KMS-11 (cell line): Measurements from ENCODE around the gene MKRN1.
"Not testable (repeated sequence)": the region's sequence is repeated elsewhere in the genome, so short reads cannot be mapped to it uniquely, and the experiment has no call there.

Source experiments
- H2AFZ ChIP-seq: fragments of 200-600 bp; sonication (generic); 2 replicates; pipeline ENCODE4 v1.6.1; 2016; ENCODE audit warnings: antibody characterized with exemption, mixed run types, low read depth
- H3K27ac ChIP-seq: fragments of 200-600 bp; sonication (generic); 2 replicates; pipeline ENCODE4 v1.6.1; 2016; ENCODE audit warnings: mild to moderate bottlenecking, mixed run types
- H3K27me3 ChIP-seq: fragments of 200-600 bp; sonication (generic); 2 replicates; pipeline ENCODE4 v1.6.1; 2017; ENCODE audit warnings: mild to moderate bottlenecking, low read depth, mixed run types, moderate library complexity; ENCODE audit not compliant: insufficient read depth
- H3K36me3 ChIP-seq: fragments of 200-600 bp; sonication (generic); 2 replicates; pipeline ENCODE4 v1.6.1; 2017; ENCODE audit warnings: mild to moderate bottlenecking, mixed run types; ENCODE audit not compliant: insufficient read depth
- H3K4me1 ChIP-seq: fragments of 200-600 bp; sonication (generic); 2 replicates; pipeline ENCODE4 v1.6.1; 2016; ENCODE audit warnings: mild to moderate bottlenecking, low read depth, mixed run types; ENCODE audit not compliant: poor library complexity, severe bottlenecking
- H3K4me2 ChIP-seq: fragments of 200-600 bp; sonication (generic); 2 replicates; pipeline ENCODE4 v1.7.0; 2016; ENCODE audit warnings: mild to moderate bottlenecking, mixed run types
- H3K4me3 ChIP-seq: fragments of 200-600 bp; sonication (generic); IDR thresholded peaks from 2 replicates; pipeline ENCODE4 v1.6.1; 2017; ENCODE audit warnings: low read depth, low read length, mixed read lengths; ENCODE audit not compliant: insufficient read depth
- H3K79me2 ChIP-seq: fragments of 200-600 bp; sonication (generic); 2 replicates; pipeline ENCODE4 v1.6.1; 2016; ENCODE audit warnings: low read depth, mixed run types; ENCODE audit not compliant: insufficient read depth
- H3K9ac ChIP-seq: fragments of 200-600 bp; sonication (generic); 2 replicates; pipeline ENCODE4 v1.6.1; 2016; ENCODE audit warnings: mild to moderate bottlenecking, mixed run types
- H4K20me1 ChIP-seq: fragments of 200-600 bp; sonication (generic); 2 replicates; pipeline ENCODE4 v1.6.1; 2016; ENCODE audit warnings: mild to moderate bottlenecking, mixed run types; ENCODE audit not compliant: insufficient read depth
- CTCF ChIP-seq: fragments of 200-600 bp; sonication (generic); conservative IDR thresholded peaks from 2 replicates; pipeline ENCODE4 v1.6.1; 2017; ENCODE audit warnings: low read depth, mild to moderate bottlenecking, antibody characterized with exemption, low read length, moderate library complexity, mixed read lengths

Gene MKRN1

GRCh38 chr7:140425718-140426117 is 53.6 kb downstream of the MKRN1 start:
- Histone ChIP-seq H3K27ac (no peak overlapping the region), H3K79me2 (no peaks in the 10 kb centered on the region), H3K27me3 (no peaks in the 10 kb centered on the region), H3K4me1 (no peaks in the 10 kb centered on the region), H3K9ac (no peak overlapping the region), H2AFZ (no peak overlapping the region), H3K36me3 (no peaks in the 10 kb centered on the region), H3K4me2 (no peak overlapping the region), H3K4me3 (no peak overlapping the region), H4K20me1 (no peaks in the 10 kb centered on the region)
- no peak for TF ChIP-seq CTCF

DNA sequence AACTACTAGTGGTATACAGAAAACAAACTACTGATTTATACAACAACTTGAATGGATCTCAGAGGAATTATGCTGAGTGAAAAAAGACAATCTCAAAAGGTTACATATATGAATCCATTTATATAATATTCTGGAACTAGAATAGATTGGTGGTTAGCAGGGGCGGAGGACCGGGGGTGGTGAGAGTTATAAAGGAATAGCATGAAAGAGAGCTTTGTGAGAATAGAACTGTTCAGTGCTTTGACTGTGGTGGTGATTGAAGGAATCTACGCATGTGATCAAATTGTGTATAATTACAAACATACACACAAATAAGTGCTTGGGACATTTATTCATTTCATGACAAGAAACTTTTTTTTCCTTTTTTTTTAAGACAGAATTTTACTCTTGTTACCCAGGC is 55.8 kb downstream of the MKRN1 start:
- Histone ChIP-seq H3K36me3 (no peaks in the 10 kb centered on the region), H3K4me2 (no peak overlapping the region), H3K79me2 (no peaks in the 10 kb centered on the region), H3K4me1 (no peaks in the 10 kb centered on the region), H3K27me3 (no peaks in the 10 kb centered on the region), H3K9ac (no peak overlapping the region), H2AFZ (no peak overlapping the region), H4K20me1 (no peaks in the 10 kb centered on the region), H3K27ac (no peak overlapping the region), H3K4me3 (no peak overlapping the region)
- no peak for TF ChIP-seq CTCF

DNA sequence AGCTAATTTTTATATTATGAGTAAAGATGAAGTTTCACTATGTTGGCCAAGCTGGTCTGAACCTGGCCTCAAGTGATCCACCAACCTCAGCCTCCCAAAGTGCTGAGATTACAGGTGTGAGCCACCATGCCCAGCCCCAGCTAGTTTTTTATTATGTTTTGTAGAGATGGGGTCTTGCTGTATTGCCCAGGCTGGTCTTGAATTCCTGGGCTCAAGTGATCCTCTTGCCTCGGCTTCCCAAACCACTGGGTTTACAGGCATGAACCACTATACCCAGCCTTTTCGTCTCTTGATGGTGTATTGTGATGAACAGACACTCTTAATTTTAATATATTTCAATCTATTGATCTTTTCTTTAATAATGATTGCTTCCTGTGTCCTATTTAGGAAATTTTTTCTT is 57.8 kb downstream of the MKRN1 start:
- no peak overlapping the region for H3K4me2 ChIP-seq
- H4K20me1 ChIP-seq = no peaks in the 10 kb centered on the region
- no peak overlapping the region for H3K27ac ChIP-seq
- H3K79me2 ChIP-seq = no peaks in the 10 kb centered on the region
- H3K4me3 ChIP-seq = no peak overlapping the region
- TF ChIP-seq CTCF = no peak
- H3K36me3 ChIP-seq = no peaks in the 10 kb centered on the region
- H3K27me3 ChIP-seq = no peaks in the 10 kb centered on the region
- H3K9ac ChIP-seq = no peak overlapping the region
- no peaks in the 10 kb centered on the region for H3K4me1 ChIP-seq
- H2AFZ ChIP-seq = no peak overlapping the region

GRCh38 chr7:140418653-140419052 is 60.7 kb downstream of the MKRN1 start:
- H3K79me2 ChIP-seq = no peaks in the 10 kb centered on the region
- H3K9ac ChIP-seq = no peak overlapping the region
- no peak overlapping the region for H3K4me3 ChIP-seq
- no peaks in the 10 kb centered on the region for H3K4me1 ChIP-seq
- H3K36me3 ChIP-seq = no peaks in the 10 kb centered on the region
- H3K4me2 ChIP-seq = no peak overlapping the region
- H3K27ac ChIP-seq = no peak overlapping the region
- no peaks in the 10 kb centered on the region for H3K27me3 ChIP-seq
- TF ChIP-seq CTCF = no peak
- no peaks in the 10 kb centered on the region for H4K20me1 ChIP-seq
- H2AFZ ChIP-seq = no peak overlapping the region

- H3K27ac ChIP-seq, H3K79me2 ChIP-seq, H3K4me1 ChIP-seq, H3K36me3 ChIP-seq, H3K9ac ChIP-seq, H2AFZ ChIP-seq, H3K4me2 ChIP-seq, H3K27me3 ChIP-seq, H3K4me3 ChIP-seq, H4K20me1 ChIP-seq: not testable (repeated sequence)
These were observed 61.2 kb downstream of the MKRN1 start for GRCh38 chr7:140418156-140418472.
